Progenitor cell of endocrine pancreas (in vitro differentiated cells): Measurements from ENCODE around the gene ABI3BP. TPM values are rescaled to one million over a fixed set of nuclear protein-coding genes. Genes with fewer than 3 reads are reported as not detected.

ENCODE experiments used
- DNase-seq: peaks from one replicate; pipeline ENCODE4 v3.0.0; 2021; ENCODE audit warnings: low spot score; ENCODE audit not compliant: unreplicated experiment
- H3K27ac Mint-ChIP-seq: 2 replicates; pipeline ENCODE4 v1.8.0; 2021; ENCODE audit warnings: mild to moderate bottlenecking, moderate library complexity, mixed read lengths
- H3K27me3 Mint-ChIP-seq: 2 replicates; pipeline ENCODE4 v1.8.0; 2021; ENCODE audit warnings: mixed read lengths
- H3K36me3 Mint-ChIP-seq: 2 replicates; pipeline ENCODE4 v1.8.0; 2022; ENCODE audit warnings: mixed read lengths; ENCODE audit not compliant: insufficient read depth
- H3K4me1 Mint-ChIP-seq: 2 replicates; pipeline ENCODE4 v1.8.0; 2021; ENCODE audit warnings: low read depth, mixed read lengths
- H3K4me3 Mint-ChIP-seq: 2 replicates; pipeline ENCODE4 v1.8.0; 2021; ENCODE audit warnings: low read depth, mild to moderate bottlenecking, moderate library complexity, mixed read lengths
- H3K9me3 Mint-ChIP-seq: 2 replicates; pipeline ENCODE4 v1.8.0; 2021; ENCODE audit warnings: low read depth, mixed read lengths
- CTCF ChIP-seq: fragments of 200-600 bp; sonication (generic); IDR thresholded peaks from one replicate; pipeline ENCODE4 v1.5.0; 2021; ENCODE audit warnings: antibody characterized with exemption, mild to moderate bottlenecking; ENCODE audit not compliant: unreplicated experiment
- total RNA-seq: library from RNA; stranded (reverse); gene quantifications from 2 replicates; pipeline ENCODE4 v1.2.1, GENCODE V29; 2021

Gene ABI3BP
- total RNA-seq, 1 donor from 2014 or later: not detected

GRCh38 chr3:100754563-100755334, 238.5 kb downstream of the ABI3BP start:
- Mint-ChIP-seq H3K27me3 (no peaks in the 10 kb centered on the region), H3K27ac (no peak overlapping the region), H3K4me1 (peaks cover 2% of the 10 kb centered on the region), H3K4me3 (no peak overlapping the region), H3K9me3 (no peaks in the 10 kb centered on the region), H3K36me3 (peaks cover 15% of the 10 kb centered on the region)
- DNase-seq: no peak
- no peak for TF ChIP-seq CTCF

GRCh38 chr3:100753846-100754245, 239.4 kb downstream of the ABI3BP start:
- Mint-ChIP-seq H3K9me3 (no peaks in the 10 kb centered on the region), H3K4me3 (no peak overlapping the region), H3K4me1 (no peaks in the 10 kb centered on the region), H3K36me3 (peaks cover 17% of the 10 kb centered on the region), H3K27ac (peak overlapping the region; percentile 6), H3K27me3 (no peaks in the 10 kb centered on the region)
- no peak for DNase-seq
- TF ChIP-seq CTCF: no peak

GRCh38 chr3:100748967-100749366, 244.3 kb downstream of the ABI3BP start:
- TF ChIP-seq CTCF: no peak
- DNase-seq: no peak
- Mint-ChIP-seq H3K27me3 (no peaks in the 10 kb centered on the region), H3K4me3 (no peak overlapping the region), H3K4me1 (no peaks in the 10 kb centered on the region), H3K36me3 (peaks cover 35% of the 10 kb centered on the region), H3K9me3 (no peaks in the 10 kb centered on the region), H3K27ac (no peak overlapping the region)

- peaks cover 33% of the 10 kb centered on the region for H3K36me3 Mint-ChIP-seq
Observed at GRCh38 chr3:100748220-100748619, 245.0 kb downstream of the ABI3BP start.

GRCh38 chr3:100746092-100746491, 247.1 kb downstream of the ABI3BP start:
- no peak for DNase-seq
- Mint-ChIP-seq H3K36me3 (peaks cover 28% of the 10 kb centered on the region), H3K4me1 (no peaks in the 10 kb centered on the region), H3K27me3 (no peaks in the 10 kb centered on the region), H3K27ac (no peak overlapping the region), H3K4me3 (no peak overlapping the region), H3K9me3 (no peaks in the 10 kb centered on the region)
- no peak for TF ChIP-seq CTCF

More at GRCh38 chr3:100748220-100748619, 245.0 kb downstream of the ABI3BP start:
- H3K27me3 Mint-ChIP-seq: no peaks in the 10 kb centered on the region
- DNase-seq: no peak
- peak overlapping the region; percentile 33 for H3K27ac Mint-ChIP-seq
- H3K4me3 Mint-ChIP-seq: no peak overlapping the region
- TF ChIP-seq CTCF: no peak
- H3K9me3 Mint-ChIP-seq: no peaks in the 10 kb centered on the region
- no peaks in the 10 kb centered on the region for H3K4me1 Mint-ChIP-seq
